Loucy (cell line): ENCODE data around the gene ZFPM1.

ENCODE experiments used
- H2AFZ ChIP-seq: fragments of 200-600 bp; sonication (generic); 2 replicates; pipeline ENCODE4 v1.6.0; 2016; ENCODE audit warnings: antibody characterized with exemption, mild to moderate bottlenecking, low read length, moderate library complexity
- H3F3A ChIP-seq: fragments of 200-600 bp; 2 replicates; pipeline ENCODE4 v1.6.0; 2016; ENCODE audit warnings: antibody characterized with exemption, low read depth, mild to moderate bottlenecking
- H3K27me3 ChIP-seq: fragments of 200-600 bp; sonication (generic); 2 replicates; pipeline ENCODE4 v1.6.1; 2014; ENCODE audit warnings: low read length, mild to moderate bottlenecking; ENCODE audit not compliant: insufficient read depth, poor library complexity, severe bottlenecking
- H3K36me3 ChIP-seq: fragments of 200-600 bp; sonication (generic); 2 replicates; pipeline ENCODE4 v1.6.1; 2016; ENCODE audit warnings: low read length; ENCODE audit not compliant: insufficient read depth
- H3K4me1 ChIP-seq: fragments of 200-600 bp; sonication (generic); 2 replicates; pipeline ENCODE4 v1.5.1; 2014; ENCODE audit warnings: low read length, mild to moderate bottlenecking; ENCODE audit not compliant: insufficient read depth, poor library complexity, severe bottlenecking
- H3K4me2 ChIP-seq: fragments of 200-600 bp; sonication (generic); 2 replicates; pipeline ENCODE4 v1.6.0; 2014; ENCODE audit warnings: antibody characterized with exemption, low read length, low read depth, mild to moderate bottlenecking; ENCODE audit not compliant: poor library complexity, severe bottlenecking
- H3K4me3 ChIP-seq: fragments of 200-600 bp; sonication (generic); 2 replicates; pipeline ENCODE4 v1.5.1; 2014; ENCODE audit warnings: low read length, mild to moderate bottlenecking, mixed read lengths; ENCODE audit not compliant: poor library complexity, severe bottlenecking
- H3K79me2 ChIP-seq: fragments of 200-600 bp; sonication (generic); 2 replicates; pipeline ENCODE4 v1.6.1; 2014; ENCODE audit warnings: low read length; ENCODE audit not compliant: insufficient read depth
- H3K9ac ChIP-seq: fragments of 200-600 bp; sonication (generic); 2 replicates; pipeline ENCODE4 v1.6.0; 2014; ENCODE audit warnings: mild to moderate bottlenecking, low read depth, low read length, moderate library complexity; ENCODE audit not compliant: poor library complexity, severe bottlenecking
- H3K9me2 ChIP-seq: fragments of 200-600 bp; sonication (generic); replicated peaks from 2 replicates; pipeline ENCODE4 v1.6.1; 2016; ENCODE audit warnings: low read depth, low read length, mixed read lengths
- H3K9me3 ChIP-seq: fragments of 200-600 bp; sonication (generic); 2 replicates; pipeline ENCODE4 v1.6.1; 2014; ENCODE audit warnings: mild to moderate bottlenecking, antibody characterized with exemption, low read length, low read depth; ENCODE audit not compliant: insufficient read depth
- H4K20me1 ChIP-seq: fragments of 200-600 bp; sonication (generic); 2 replicates; pipeline ENCODE4 v1.6.0; 2014; ENCODE audit warnings: antibody characterized with exemption, low read length, mild to moderate bottlenecking; ENCODE audit not compliant: insufficient read depth, poor library complexity, severe bottlenecking
- CTCF ChIP-seq: fragments of 200-600 bp; sonication (generic); conservative IDR thresholded peaks from 2 replicates; pipeline ENCODE4 v1.5.1; 2014; ENCODE audit warnings: mild to moderate bottlenecking, antibody characterized with exemption, low read length
- EZH2phosphoT487 ChIP-seq: fragments of 200-600 bp; IDR thresholded peaks from 2 replicates; pipeline ENCODE4 v1.6.1; 2018; ENCODE audit warnings: antibody characterized with exemption, mild to moderate bottlenecking, moderate library complexity, borderline replicate concordance

The ZFPM1 gene

GRCh38 chr16:88585927-88586581, 133.0 kb downstream of the ZFPM1 start:
- H2AFZ ChIP-seq: no peak overlapping the region
- no peak overlapping the region for H3K4me3 ChIP-seq
- no peak overlapping the region for H3K9ac ChIP-seq
- TF ChIP-seq CTCF (no peak), EZH2phosphoT487 (no peak)
- peaks cover 22% of the 10 kb centered on the region; the same call in 1 of the 2 replicates for H3K79me2 ChIP-seq
- H3K9me3 ChIP-seq: no peaks in the 10 kb centered on the region
- no peaks in the 10 kb centered on the region for H3F3A ChIP-seq
- no peaks in the 10 kb centered on the region for H3K27me3 ChIP-seq
- H3K9me2 ChIP-seq: no peaks in the 10 kb centered on the region
- H3K36me3 ChIP-seq: peaks cover 40% of the 10 kb centered on the region; the same call in 1 of the 2 replicates
- H3K4me1 ChIP-seq: no peaks in the 10 kb centered on the region
- no peak overlapping the region for H3K4me2 ChIP-seq
- H4K20me1 ChIP-seq: peaks cover 4% of the 10 kb centered on the region
